ENCODE data around the gene MED23. TPM values are rescaled to one million over a fixed set of nuclear protein-coding genes. Genes with fewer than 3 reads are reported as not detected.

MED23 gene
- total RNA-seq, 1 experiment from 2014 or later, result 18.1 TPM

GRCh38 chr6:131635384-131636340 lies 7.6 kb upstream of the MED23 start:
- H3K27me3 ChIP-seq (ENCODE audit: low read length), result no peaks in the 10 kb centered on the region
- no peaks in the 10 kb centered on the region for H4K20me1 ChIP-seq (ENCODE audit: low read length)
- H3K36me3 ChIP-seq (ENCODE audit: low read depth, low read length), result no peaks in the 10 kb centered on the region
- BruUV-seq (replicated peaks), result no TSS peak
- H3K9me3 ChIP-seq (ENCODE audit: low read length), result no peaks in the 10 kb centered on the region
- no peak overlapping the region for H2AFZ ChIP-seq (ENCODE audit: low read length)
- H3K9ac ChIP-seq (ENCODE audit: low read length), result no peak overlapping the region
- H3K79me2 ChIP-seq (ENCODE audit: low read length), result no peaks in the 10 kb centered on the region
- DNase-seq (no peak), ATAC-seq (no peak)
- peaks cover 8% of the 10 kb centered on the region for H3K4me1 ChIP-seq (ENCODE audit: insufficient read depth, low read length)
- ChIA-PET CTCF (no interaction called here), POLR2A (ENCODE audit: unreplicated experiment) (no interaction called here)
- intact Hi-C loops (cut with micrococcal nuclease), result no loop called here
- TF ChIP-seq EZH2 (IDR thresholded peaks at IDR 0.05; ENCODE audit: low read length, unreplicated experiment), result no peak
- TF ChIP-seq CTCF (conservative IDR thresholded peaks at IDR 0.05; ENCODE audit: low read depth, low read length), result no peak
- no peak for TF ChIP-seq EZH2phosphoT487 (IDR thresholded peaks at IDR 0.05; ENCODE audit: borderline replicate concordance, low read length)
- no peak overlapping the region for H3K27ac ChIP-seq (ENCODE audit: low read length)
- H3K9me2 ChIP-seq (replicated peaks; ENCODE audit: low read length), result no peaks in the 10 kb centered on the region
- H3K4me2 ChIP-seq (ENCODE audit: low read length), result no peak overlapping the region
- no peak overlapping the region for H3K4me3 ChIP-seq (ENCODE audit: low read length)
- no peaks in the 10 kb centered on the region for H3F3A ChIP-seq (ENCODE audit: low read length, unreplicated experiment)

- no peak for TF ChIP-seq EZH2 (IDR thresholded peaks at IDR 0.05; ENCODE audit: low read length, unreplicated experiment)
- TF ChIP-seq CTCF (conservative IDR thresholded peaks at IDR 0.05; ENCODE audit: low read depth, low read length), result no peak
- no peak for TF ChIP-seq EZH2phosphoT487 (IDR thresholded peaks at IDR 0.05; ENCODE audit: borderline replicate concordance, low read length)
- H3K27ac ChIP-seq (ENCODE audit: low read length), result no peak overlapping the region
- H3K4me1 ChIP-seq (ENCODE audit: insufficient read depth, low read length), result peaks cover 34% of the 10 kb centered on the region
- peak; percentile 62 for DNase-seq
- no peaks in the 10 kb centered on the region for H3K9me2 ChIP-seq (replicated peaks; ENCODE audit: low read length)
- ChIA-PET CTCF (no interaction called here), POLR2A (ENCODE audit: unreplicated experiment) (no interaction called here)
- no TSS peak for BruUV-seq (replicated peaks)
- H2AFZ ChIP-seq (ENCODE audit: low read length), result no peak overlapping the region
- intact Hi-C loops (cut with micrococcal nuclease), result no loop called here
- no peak overlapping the region for H3K9ac ChIP-seq (ENCODE audit: low read length)
- no peaks in the 10 kb centered on the region for H3K36me3 ChIP-seq (ENCODE audit: low read depth, low read length)
- H3K4me2 ChIP-seq (ENCODE audit: low read length), result no peak overlapping the region
- no peaks in the 10 kb centered on the region for H3K27me3 ChIP-seq (ENCODE audit: low read length)
- H4K20me1 ChIP-seq (ENCODE audit: low read length), result no peaks in the 10 kb centered on the region
- no peak for ATAC-seq
- peaks cover 11% of the 10 kb centered on the region for H3K79me2 ChIP-seq (ENCODE audit: low read length)
- H3K4me3 ChIP-seq (ENCODE audit: low read length), result no peak overlapping the region
- H3F3A ChIP-seq (ENCODE audit: low read length, unreplicated experiment), result peaks cover 4% of the 10 kb centered on the region
- H3K9me3 ChIP-seq (ENCODE audit: low read length), result no peaks in the 10 kb centered on the region
Observed at GRCh38 chr6:131631625-131632289, 3.7 kb upstream of the MED23 start.

Measured in PC-3 (cell line).